Measurements from ENCODE around the gene GNA14. TPM values are rescaled to one million over a fixed set of nuclear protein-coding genes. Genes with fewer than 3 reads are reported as not detected.
"Not testable (repeated sequence)": the region's sequence is repeated elsewhere in the genome, so short reads cannot be mapped to it uniquely, and the experiment has no call there.

The GNA14 gene
- 1.2 TPM for total RNA-seq (ENCODE audit: insufficient read depth, low replicate concordance)

- DNase-seq (ENCODE audit: low spot score): peak; percentile 22
Observed at GRCh38 chr9:77648234-77649108, at the start of gene GNA14. GNA14 (minus strand) TSS chr9:77648322; CDS start chr9:77647793, 529 bp downstream.

GRCh38 chr9:77697238-77697984, 49.3 kb upstream of the GNA14 start:
- no peak for DNase-seq (ENCODE audit: low spot score)

- not testable (repeated sequence) for DNase-seq (ENCODE audit: low spot score)
Observed at GRCh38 chr9:77690723-77691122, 42.6 kb upstream of the GNA14 start.

GRCh38 chr9:77690119-77690518, 42.0 kb upstream of the GNA14 start:
- DNase-seq (ENCODE audit: low spot score): not testable (repeated sequence)

GRCh38 chr9:77687737-77688136, 39.6 kb upstream of the GNA14 start:
- not testable (repeated sequence) for DNase-seq (ENCODE audit: low spot score)

- DNase-seq (ENCODE audit: low spot score): no peak
Observed at GRCh38 chr9:77680581-77680980, 32.5 kb upstream of the GNA14 start.

- DNase-seq (ENCODE audit: low spot score): no peak
Observed at GRCh38 chr9:77679661-77680368, 31.7 kb upstream of the GNA14 start.

- no peak for DNase-seq (ENCODE audit: low spot score)
Observed at GRCh38 chr9:77679088-77679487, 31.0 kb upstream of the GNA14 start.

GRCh38 chr9:77677957-77678535, 29.9 kb upstream of the GNA14 start:
- peak; percentile 19 for DNase-seq (ENCODE audit: low spot score)

- DNase-seq (ENCODE audit: low spot score): no peak
Observed at GRCh38 chr9:77677397-77677796, 29.3 kb upstream of the GNA14 start.

GRCh38 chr9:77673941-77674791, 26.0 kb upstream of the GNA14 start:
- peak; percentile 57 for DNase-seq (ENCODE audit: low spot score)

GRCh38 chr9:77672183-77672582, 24.1 kb upstream of the GNA14 start:
- no peak for DNase-seq (ENCODE audit: low spot score)

GRCh38 chr9:77667151-77667550, 19.0 kb upstream of the GNA14 start:
- DNase-seq (ENCODE audit: low spot score): no peak

- peak; percentile 23 for DNase-seq (ENCODE audit: low spot score)
Observed at GRCh38 chr9:77663754-77664153, 15.6 kb upstream of the GNA14 start.

GRCh38 chr9:77661566-77662085, 13.5 kb upstream of the GNA14 start:
- no peak for DNase-seq (ENCODE audit: low spot score)

GRCh38 chr9:77659926-77660325, 11.8 kb upstream of the GNA14 start:
- DNase-seq (ENCODE audit: low spot score): no peak

GRCh38 chr9:77651203-77651602, 3.1 kb upstream of the GNA14 start:
- no peak for DNase-seq (ENCODE audit: low spot score)

GRCh38 chr9:77649109-77649812, 1.1 kb upstream of the GNA14 start:
- DNase-seq (ENCODE audit: low spot score): peak; percentile 33
